Large intestine (tissue), 3 donors: Measurements from ENCODE around the gene SIAH2. TPM values are rescaled to one million over a fixed set of nuclear protein-coding genes. Genes with fewer than 3 reads are reported as not detected.

Experiments
- DNase-seq, 2 donors: peaks; one replicate each; pipeline versions ENCODE4 v3.0.0 to v3.0.0-alpha.2; 2013
- H3K27ac ChIP-seq: one replicate; pipeline ENCODE4 v1.5.1; 2013; ENCODE audit warnings: low read length
- H3K27me3 ChIP-seq: 2 replicates; pipeline ENCODE4 v1.6.1; 2013; ENCODE audit warnings: low read length; ENCODE audit not compliant: control insufficient read depth, insufficient read depth
- H3K36me3 ChIP-seq: 2 replicates; pipeline ENCODE4 v1.6.1; 2013; ENCODE audit warnings: low read length; ENCODE audit not compliant: control insufficient read depth, insufficient read depth
- H3K4me1 ChIP-seq: one replicate; pipeline ENCODE4 v1.6.1; 2013; ENCODE audit warnings: low read length; ENCODE audit not compliant: control insufficient read depth, insufficient read depth
- H3K4me3 ChIP-seq: one replicate; pipeline ENCODE4 v1.5.1; 2013; ENCODE audit warnings: low read length
- H3K9me3 ChIP-seq: one replicate; pipeline ENCODE4 v1.6.1; 2013; ENCODE audit warnings: mild to moderate bottlenecking, low read depth, low read length, moderate library complexity; ENCODE audit not compliant: control insufficient read depth
- WGBS: methylation state at CpG from one replicate; pipeline ENCODE4 v1.1.5; 2013; ENCODE audit warnings: low lambda C conversion rate; ENCODE audit not compliant: insufficient coverage; 5-methylcytosine and 5-hydroxymethylcytosine counted together
- polyA plus RNA-seq: library from polyadenylated mRNA; unstranded; fragments of 120-200 nt; gene quantifications from one replicate; pipeline ENCODE4 v1.2.1, GENCODE V29; 2013

SIAH2 gene
- polyA plus RNA-seq, 1 donor: 19.7 TPM

DNA sequence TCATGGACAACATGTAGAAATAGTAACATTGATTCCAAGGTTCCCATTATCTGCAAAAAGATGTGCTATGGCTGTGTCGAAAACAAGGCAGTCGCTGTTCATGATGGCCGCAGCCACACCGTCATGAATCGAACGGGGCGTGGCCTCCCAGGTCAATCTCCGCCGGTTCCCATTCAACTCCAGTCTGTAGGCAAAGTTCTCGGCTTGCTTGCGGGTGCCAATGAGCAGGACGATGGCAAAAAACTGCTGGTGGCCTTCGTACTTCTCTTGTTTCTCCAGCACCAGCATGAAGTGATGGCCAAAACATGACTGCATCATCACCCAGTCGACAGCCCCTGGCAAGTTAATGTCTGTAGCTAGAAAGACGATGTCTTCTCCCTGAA is 20.8 kb downstream of the SIAH2 start:
- no peak overlapping the region for H3K27ac ChIP-seq
- H3K4me1 ChIP-seq: peaks cover 30% of the 10 kb centered on the region
- peaks cover 18% of the 10 kb centered on the region for H3K36me3 ChIP-seq
- no peak for DNase-seq
- no peaks in the 10 kb centered on the region for H3K27me3 ChIP-seq
- no CpG with 5 or more reads among the region's 15 CpGs for WGBS
- H3K9me3 ChIP-seq: no peaks in the 10 kb centered on the region
- H3K4me3 ChIP-seq: no peak overlapping the region

DNA sequence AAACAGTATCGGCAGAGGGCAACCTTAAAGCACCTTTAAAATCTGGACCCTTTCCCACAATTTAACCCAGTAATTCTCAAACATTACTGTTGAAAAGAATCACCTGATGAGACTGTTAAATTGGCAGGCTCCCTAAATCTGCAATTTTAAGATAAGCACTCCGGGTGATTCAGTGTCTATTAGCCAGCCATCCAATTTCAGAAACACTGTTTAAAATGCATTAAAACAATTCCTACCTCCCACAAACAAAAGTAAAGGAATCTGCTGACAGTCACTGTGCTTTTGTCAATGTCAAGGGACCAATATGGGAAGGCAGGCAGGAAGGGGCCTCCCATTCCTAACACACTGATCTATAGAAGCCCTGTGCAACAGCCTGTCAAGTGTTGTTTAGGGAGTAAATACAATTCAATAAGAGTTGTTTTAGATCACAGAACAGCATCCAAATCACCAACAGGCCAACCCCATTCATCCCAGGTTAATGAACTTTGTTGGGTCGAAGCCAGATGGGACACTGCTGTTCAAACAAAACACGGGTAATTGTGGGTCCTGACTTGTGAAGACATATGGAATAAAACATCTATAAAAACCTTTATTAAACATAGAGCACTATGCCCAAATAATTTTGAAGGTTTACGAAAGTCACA is 21.4 kb downstream of the SIAH2 start:
- H3K27ac ChIP-seq: no peak overlapping the region
- peaks cover 30% of the 10 kb centered on the region for H3K4me1 ChIP-seq
- no CpG with 5 or more reads among the region's 5 CpGs for WGBS
- no peak for DNase-seq
- no peak overlapping the region for H3K4me3 ChIP-seq
- no peaks in the 10 kb centered on the region for H3K9me3 ChIP-seq
- H3K36me3 ChIP-seq: peaks cover 18% of the 10 kb centered on the region
- no peaks in the 10 kb centered on the region for H3K27me3 ChIP-seq

DNA sequence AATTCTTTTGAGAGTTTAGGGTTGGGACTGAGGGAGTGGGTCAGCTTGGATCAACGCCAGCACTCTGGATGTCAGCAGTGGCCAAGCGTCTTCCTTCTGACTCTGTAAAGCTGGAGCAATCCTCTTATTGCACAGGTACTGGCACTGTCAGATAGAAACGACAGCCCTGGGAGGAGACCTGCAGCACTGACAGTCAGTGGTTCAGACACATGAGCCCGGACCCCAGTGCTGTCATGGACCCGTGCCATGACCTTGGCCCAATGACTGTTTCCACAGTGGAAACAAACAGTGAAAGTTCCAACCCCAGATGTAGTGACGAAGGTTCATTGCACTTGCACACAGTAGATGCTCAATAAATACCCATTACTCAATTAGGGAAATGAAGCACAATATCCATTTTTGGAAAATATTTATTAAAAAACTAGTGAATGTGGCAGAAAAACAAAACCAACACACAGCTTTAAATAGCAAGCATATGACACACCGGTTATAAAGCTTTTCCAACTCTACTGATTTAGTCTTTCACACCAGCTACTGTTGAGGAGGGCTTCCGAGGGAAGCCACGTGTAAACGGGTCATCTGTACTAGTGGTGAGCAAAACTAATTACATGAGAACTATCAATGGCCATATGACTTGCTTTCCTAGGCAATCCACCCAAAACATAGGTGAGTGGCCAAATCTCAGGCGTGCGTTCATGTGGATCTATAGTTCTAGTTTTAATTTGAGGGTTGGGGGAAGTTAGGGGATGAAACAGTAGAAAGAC is 22.1 kb downstream of the SIAH2 start:
- H3K27ac ChIP-seq: no peak overlapping the region
- DNase-seq: no peak
- H3K27me3 ChIP-seq: no peaks in the 10 kb centered on the region
- no peak overlapping the region for H3K4me3 ChIP-seq
- WGBS: 100% methylated on average over 4 of the region's 12 CpGs
- peaks cover 31% of the 10 kb centered on the region for H3K4me1 ChIP-seq
- H3K9me3 ChIP-seq: no peaks in the 10 kb centered on the region
- peaks cover 18% of the 10 kb centered on the region for H3K36me3 ChIP-seq

DNA sequence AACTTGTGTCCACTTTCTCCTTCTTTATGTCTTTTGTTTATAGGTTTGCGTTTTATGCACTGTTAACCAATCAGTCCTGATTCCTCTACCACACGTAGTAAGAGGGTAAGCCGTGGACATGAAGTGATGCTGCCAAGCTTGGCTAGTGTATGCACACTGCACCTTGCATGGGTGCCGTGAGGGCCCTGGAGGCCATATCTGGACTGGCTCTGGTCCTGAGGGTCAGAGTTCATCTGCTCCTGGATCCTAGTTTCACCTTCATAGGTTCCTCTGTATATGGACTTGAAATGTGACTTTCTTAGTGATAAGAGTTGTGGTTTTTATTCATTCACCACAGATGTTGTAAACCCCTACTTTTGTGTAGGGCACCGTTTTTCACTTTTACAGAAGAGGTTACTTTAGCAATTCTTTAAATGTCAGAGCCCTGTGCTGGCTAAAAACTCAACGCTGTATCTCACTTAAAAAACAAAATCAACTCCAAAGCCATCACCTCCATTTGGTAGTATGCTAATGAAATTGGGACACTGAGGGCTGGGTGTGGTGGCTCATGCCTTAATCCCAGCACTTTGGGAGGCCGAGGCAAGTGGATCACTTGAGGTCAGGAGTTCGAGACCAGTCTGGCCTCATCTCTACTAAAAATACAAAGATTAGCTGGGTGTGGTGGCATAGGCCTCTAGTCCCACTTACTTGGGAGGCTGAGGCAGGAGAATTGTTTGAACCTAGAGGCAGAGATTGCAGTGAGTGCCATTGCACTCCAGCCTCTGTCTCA is 22.9 kb downstream of the SIAH2 start:
- Histone ChIP-seq H3K27me3 (no peaks in the 10 kb centered on the region), H3K4me1 (peaks cover 31% of the 10 kb centered on the region), H3K9me3 (no peaks in the 10 kb centered on the region), H3K36me3 (peaks cover 18% of the 10 kb centered on the region), H3K27ac (no peak overlapping the region), H3K4me3 (no peak overlapping the region)
- DNase-seq: peak in 1 of 2 donors; percentile 45
- WGBS: 83% methylated on average over 1 of the region's 8 CpGs

DNA sequence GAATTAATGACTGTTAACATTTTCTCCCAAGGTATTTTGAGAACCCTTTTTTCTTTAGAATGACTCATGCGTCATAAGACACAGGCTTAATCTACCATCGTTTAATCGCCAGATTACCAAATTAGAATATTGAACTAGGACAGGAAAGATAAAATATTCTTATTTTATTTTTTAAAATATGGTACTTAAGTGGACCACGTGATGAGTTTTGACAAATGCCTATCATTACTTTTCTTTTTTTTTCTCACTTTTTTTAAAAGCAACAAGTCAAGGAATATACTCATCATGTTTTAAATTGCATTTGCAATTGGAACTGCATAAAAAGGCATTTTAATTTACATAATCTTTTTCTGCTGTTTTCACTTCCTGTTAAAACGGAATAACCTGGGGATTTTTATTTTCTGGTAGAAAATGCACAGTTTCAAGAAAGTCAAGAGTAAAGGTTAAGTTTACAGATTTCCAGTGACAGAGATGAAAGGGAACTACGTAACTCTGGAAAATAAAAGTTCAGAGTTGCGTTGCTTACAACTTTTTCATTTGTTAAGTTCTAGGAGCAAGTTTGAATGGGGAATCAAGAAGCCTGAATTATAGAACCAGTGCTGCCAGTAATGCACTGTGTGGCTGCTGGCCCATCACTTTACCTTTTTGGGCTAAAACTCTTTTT is 23.6 kb downstream of the SIAH2 start:
- 37% methylated on average over 3 of the region's 7 CpGs for WGBS
- peaks cover 28% of the 10 kb centered on the region for H3K4me1 ChIP-seq
- H3K4me3 ChIP-seq: no peak overlapping the region
- H3K36me3 ChIP-seq: peaks cover 18% of the 10 kb centered on the region
- no peaks in the 10 kb centered on the region for H3K9me3 ChIP-seq
- no peaks in the 10 kb centered on the region for H3K27me3 ChIP-seq
- H3K27ac ChIP-seq: no peak overlapping the region
- DNase-seq: peak in 1 of 2 donors; percentile 44

DNA sequence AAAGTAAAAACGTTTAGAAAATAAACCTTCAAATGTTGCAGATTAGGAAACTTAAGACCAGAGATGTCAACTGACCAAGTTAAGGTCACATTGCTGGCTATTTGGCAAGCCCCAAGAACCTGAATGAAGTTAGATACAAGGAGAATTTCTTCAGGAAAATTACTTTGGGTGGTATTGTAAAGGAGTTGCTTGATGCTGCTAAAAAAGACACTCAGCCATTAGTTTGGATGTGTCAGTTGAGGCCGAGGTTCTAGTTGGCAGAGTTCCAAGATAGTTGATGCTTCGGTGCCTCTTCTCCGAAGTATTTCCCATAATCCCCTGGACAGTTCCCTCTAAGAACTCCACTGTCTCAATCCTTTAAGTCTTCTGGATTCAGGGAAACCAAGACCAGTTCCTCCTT is 24.3 kb downstream of the SIAH2 start:
- peak overlapping the region; percentile 57 for H3K27ac ChIP-seq

DNA sequence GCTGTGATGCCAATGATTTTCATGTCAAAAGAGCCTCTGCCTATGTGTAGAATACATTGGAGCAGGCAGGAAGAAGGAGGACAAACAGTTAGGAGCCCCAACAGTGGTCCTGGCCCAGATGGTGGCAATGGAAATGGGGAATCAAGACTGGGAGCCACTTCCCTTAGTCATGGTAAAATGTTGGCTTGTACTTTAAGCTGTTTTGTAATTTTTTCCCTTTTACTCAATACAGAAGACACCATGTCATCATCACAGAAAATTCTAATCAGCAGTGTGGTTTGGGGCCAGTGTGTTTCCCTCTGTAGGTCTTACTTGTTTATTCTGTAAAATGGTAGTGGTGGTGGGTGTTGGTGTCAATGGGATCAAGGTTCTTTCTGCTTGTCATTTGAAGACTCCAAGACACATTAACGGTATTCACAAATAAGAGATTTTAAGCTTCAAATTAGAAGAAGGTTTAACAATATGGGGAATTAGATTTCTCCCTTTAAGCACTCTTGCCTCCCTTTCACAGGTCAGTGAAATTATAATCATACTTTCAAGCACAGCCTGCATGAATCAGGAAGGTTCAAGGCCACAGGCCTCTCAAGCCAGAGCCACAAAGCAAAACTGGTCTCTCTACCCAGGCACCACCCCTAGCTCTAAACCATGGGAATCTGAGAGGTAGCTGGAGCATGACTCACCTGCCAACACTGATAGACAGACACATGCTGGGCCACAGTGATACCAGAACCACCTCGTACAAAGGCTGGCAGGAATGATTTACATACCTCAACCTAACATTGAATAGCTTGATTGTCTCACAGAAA is 24.9 kb downstream of the SIAH2 start:
- WGBS: 70% methylated on average over 2 of the region's 2 CpGs

More for the DNA sequence above, 24.3 kb downstream of the SIAH2 start:
- no peak for DNase-seq
- no peaks in the 10 kb centered on the region for H3K9me3 ChIP-seq
- no peaks in the 10 kb centered on the region for H3K27me3 ChIP-seq
- H3K4me1 ChIP-seq: peaks cover 28% of the 10 kb centered on the region
- WGBS: 40% methylated on average over 1 of the region's 4 CpGs
- no peak overlapping the region for H3K4me3 ChIP-seq
- H3K36me3 ChIP-seq: peaks cover 18% of the 10 kb centered on the region

DNA sequence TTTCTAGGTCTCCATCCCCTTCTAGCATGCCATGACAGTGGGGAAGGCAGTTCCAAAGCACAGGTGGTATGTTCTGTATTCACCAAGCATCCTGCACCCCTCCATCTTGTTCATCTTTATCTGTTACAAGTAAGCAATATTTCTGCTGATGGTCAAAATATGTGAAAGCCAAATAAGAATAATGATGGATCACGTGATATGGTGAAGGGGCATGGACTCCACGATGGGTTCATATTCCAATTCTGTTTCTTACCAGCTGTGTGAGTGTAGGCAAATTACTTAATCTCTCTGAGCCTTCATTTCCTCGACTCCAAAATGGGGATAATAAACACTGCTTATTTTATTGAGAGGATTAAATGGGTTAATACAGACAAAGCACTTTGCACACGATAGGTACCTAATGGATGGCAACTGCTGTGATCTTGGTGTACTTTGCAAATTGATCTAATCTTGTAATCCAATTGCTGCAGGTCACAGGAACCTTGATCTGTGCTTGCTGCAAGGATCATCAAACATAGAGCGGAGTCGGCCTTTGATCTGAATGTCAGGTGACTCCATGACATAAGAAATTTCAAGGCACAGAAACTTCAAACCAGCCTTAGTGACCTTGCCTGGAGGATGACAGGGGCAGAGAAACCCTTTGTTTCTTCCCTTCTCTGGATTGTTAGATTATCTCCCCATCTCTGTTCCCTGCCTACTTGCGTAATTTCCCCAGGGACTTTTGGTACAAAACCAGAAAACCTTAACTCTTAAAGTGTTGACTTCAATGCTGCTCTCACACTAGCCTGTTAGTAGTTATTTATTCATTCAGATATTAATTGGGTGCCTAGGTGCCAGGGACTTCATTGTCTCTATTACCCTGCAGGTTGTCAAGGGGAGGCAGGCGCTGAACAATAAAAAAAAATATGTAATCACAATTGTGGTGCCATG is 25.8 kb downstream of the SIAH2 start:
- Histone ChIP-seq H3K9me3 (no peaks in the 10 kb centered on the region), H3K27me3 (no peaks in the 10 kb centered on the region), H3K36me3 (peaks cover 14% of the 10 kb centered on the region), H3K27ac (peak overlapping the region; percentile 57), H3K4me1 (peaks cover 28% of the 10 kb centered on the region), H3K4me3 (no peak overlapping the region)
- peak; percentile 78 to 91 for DNase-seq
- WGBS: 58% methylated on average over 2 of the region's 8 CpGs

More for the DNA sequence above, 24.9 kb downstream of the SIAH2 start:
- H3K4me3 ChIP-seq: no peak overlapping the region
- H3K36me3 ChIP-seq: peaks cover 18% of the 10 kb centered on the region
- no peaks in the 10 kb centered on the region for H3K9me3 ChIP-seq
- H3K4me1 ChIP-seq: peaks cover 28% of the 10 kb centered on the region
- peak overlapping the region; percentile 57 for H3K27ac ChIP-seq
- peak; percentile 54 to 76 for DNase-seq
- no peaks in the 10 kb centered on the region for H3K27me3 ChIP-seq

DNA sequence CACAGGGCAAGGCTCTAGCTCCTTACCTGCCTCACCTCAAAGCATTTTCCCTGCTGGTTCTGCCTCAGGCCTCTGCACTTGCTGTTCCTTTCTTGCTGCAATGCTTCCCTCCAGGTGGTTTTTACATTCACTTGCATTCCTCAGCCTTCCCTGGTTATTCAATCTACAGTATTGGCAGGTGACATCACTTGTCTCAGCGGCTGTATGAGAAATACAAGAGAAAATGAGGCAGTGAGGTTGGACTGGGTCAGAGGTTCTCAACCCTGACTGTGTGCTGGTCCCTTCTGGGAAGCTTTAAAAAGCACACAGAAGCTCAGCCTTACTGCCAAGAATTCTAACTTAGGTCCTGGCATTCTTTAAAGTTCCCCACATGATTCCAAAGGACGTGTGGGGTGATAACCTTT is 26.7 kb downstream of the SIAH2 start:
- peaks cover 6% of the 10 kb centered on the region for H3K36me3 ChIP-seq
- no peak overlapping the region for H3K4me3 ChIP-seq

More for the DNA sequence above, 26.7 kb downstream of the SIAH2 start:
- WGBS: no CpG with 5 or more reads among the region's 2 CpGs
- no peaks in the 10 kb centered on the region for H3K9me3 ChIP-seq
- H3K27me3 ChIP-seq: no peaks in the 10 kb centered on the region
- no peak for DNase-seq
- H3K27ac ChIP-seq: no peak overlapping the region
- peaks cover 28% of the 10 kb centered on the region for H3K4me1 ChIP-seq
